DMS114 treated with DMSO at 0.1 percent for 48 hours (cell line): Measurements from ENCODE around the gene PRSS16.
A peak's percentile ranks its signal among the peaks of the same experiment; 100 is the strongest.

Experiments used
- DNase-seq: peaks from one replicate; lab custom pipeline; 2025; ENCODE audit not compliant: unreplicated experiment; lab: John Stamatoyannopoulos, UW

Gene PRSS16

GRCh38 chr6:27281105-27281539, 33.6 kb downstream of the PRSS16 start:
- DNase-seq = no peak

- no peak for DNase-seq
Observed at GRCh38 chr6:27281569-27281968, 34.1 kb downstream of the PRSS16 start.

GRCh38 chr6:27283279-27283678, 35.8 kb downstream of the PRSS16 start:
- DNase-seq = no peak

- no peak for DNase-seq
Observed at GRCh38 chr6:27286141-27286540, 38.6 kb downstream of the PRSS16 start.

- DNase-seq = no peak
Observed at GRCh38 chr6:27287751-27288135, 40.2 kb downstream of the PRSS16 start.

GRCh38 chr6:27288136-27289044, 40.9 kb downstream of the PRSS16 start:
- no peak for DNase-seq

GRCh38 chr6:27290065-27290849, 42.8 kb downstream of the PRSS16 start:
- DNase-seq = no peak

GRCh38 chr6:27290850-27291208, 43.3 kb downstream of the PRSS16 start:
- DNase-seq = no peak

- DNase-seq = peak; percentile 66
Observed at GRCh38 chr6:27293436-27294098, 46.1 kb downstream of the PRSS16 start.

- DNase-seq = no peak
Observed at GRCh38 chr6:27294409-27294808, 46.9 kb downstream of the PRSS16 start.

- peak; percentile 82 for DNase-seq
Observed at GRCh38 chr6:27295301-27296079, 48.0 kb downstream of the PRSS16 start.

- DNase-seq = no peak
Observed at GRCh38 chr6:27296106-27296783, 48.7 kb downstream of the PRSS16 start.

- DNase-seq = no peak
Observed at GRCh38 chr6:27297484-27297856, 50.0 kb downstream of the PRSS16 start.

GRCh38 chr6:27297857-27298730, 50.6 kb downstream of the PRSS16 start:
- peak; percentile 68 for DNase-seq

GRCh38 chr6:27303613-27304272, 56.2 kb downstream of the PRSS16 start:
- no peak for DNase-seq
